Activated naive CD4-positive, alpha-beta T cell treated with anti-CD3 and anti-CD28 coated beads, Interleukin-2, amount 50 U/mL, for 16 hours (primary cell): ENCODE data around the gene RAI1.
A peak's percentile ranks its signal among the peaks of the same experiment; 100 is the strongest.
"Not testable (repeated sequence)": the region's sequence is repeated elsewhere in the genome, so short reads cannot be mapped to it uniquely, and the experiment has no call there.

Experiments used
- DNase-seq: peaks from one replicate; pipeline ENCODE4 v3.0.0-alpha.2; 2020

Gene RAI1

GRCh38 chr17:17807440-17807839 is 126.2 kb downstream of the RAI1 start:
- DNase-seq: no peak

- not testable (repeated sequence) for DNase-seq
Measured at GRCh38 chr17:17808200-17808599, 126.9 kb downstream of the RAI1 start.

DNA sequence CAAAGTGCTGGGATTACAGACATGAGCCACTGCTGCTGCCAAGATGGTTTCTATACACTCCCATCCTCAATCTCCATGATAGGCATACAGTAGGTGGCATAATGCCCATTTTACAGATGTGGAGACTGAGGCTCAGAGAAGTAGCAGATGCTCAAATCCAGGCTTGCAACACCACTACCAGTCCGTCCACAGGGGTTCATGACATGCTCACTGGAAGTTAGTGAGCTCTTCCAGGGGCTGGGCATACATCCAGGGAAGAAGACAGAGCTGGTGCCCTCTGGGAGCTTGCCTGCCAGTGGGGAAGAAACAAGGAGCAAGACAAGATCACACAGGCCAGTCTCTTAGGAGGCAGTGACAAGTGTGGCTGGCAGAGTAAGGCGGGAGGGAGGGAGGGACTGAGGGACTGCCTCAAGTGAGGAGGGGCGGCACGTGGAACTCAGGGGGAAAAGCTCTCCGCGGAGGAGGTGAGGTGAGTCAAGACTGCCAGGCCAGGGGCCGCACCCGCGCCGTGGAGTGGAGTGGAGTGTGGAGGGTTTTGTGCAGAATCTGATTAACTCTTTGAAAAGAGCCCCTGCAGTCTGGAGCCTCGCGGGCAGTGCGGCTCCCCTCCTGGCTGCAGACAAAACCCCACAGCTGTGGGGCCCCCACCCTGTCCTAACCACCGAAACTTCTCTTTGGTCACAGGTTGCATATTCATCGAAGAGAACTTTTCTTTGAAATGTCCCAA is 127.6 kb downstream of the RAI1 start:
- DNase-seq: no peak

DNA sequence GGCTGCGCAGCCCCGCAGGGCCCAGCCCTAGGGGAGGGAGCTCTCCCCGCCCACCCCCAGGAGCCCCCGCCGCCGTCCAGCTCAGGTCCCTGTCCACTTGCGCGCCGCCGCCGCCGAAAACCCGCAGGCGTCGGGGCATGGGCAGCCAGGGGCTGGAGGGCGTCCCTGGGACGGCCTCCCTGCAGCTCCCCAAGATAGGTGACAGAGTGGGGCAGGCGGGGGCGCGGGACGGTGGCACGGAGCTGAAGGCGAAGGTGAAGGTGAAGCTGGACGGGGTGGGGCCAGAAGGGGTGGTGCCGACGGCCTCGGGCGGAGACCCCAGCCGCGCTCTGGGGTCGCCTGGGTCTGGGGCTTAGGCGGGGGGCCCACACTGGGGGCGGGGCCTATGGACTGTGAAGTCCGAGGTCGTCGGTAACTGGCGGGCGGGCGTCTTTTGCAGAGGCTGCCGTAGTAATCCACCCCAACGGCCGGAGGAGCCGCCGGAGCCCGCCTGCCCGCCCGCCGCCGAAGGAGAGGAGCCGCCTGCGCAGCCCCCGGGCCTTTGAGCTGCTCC is 128.3 kb downstream of the RAI1 start:
- DNase-seq: no peak

DNA sequence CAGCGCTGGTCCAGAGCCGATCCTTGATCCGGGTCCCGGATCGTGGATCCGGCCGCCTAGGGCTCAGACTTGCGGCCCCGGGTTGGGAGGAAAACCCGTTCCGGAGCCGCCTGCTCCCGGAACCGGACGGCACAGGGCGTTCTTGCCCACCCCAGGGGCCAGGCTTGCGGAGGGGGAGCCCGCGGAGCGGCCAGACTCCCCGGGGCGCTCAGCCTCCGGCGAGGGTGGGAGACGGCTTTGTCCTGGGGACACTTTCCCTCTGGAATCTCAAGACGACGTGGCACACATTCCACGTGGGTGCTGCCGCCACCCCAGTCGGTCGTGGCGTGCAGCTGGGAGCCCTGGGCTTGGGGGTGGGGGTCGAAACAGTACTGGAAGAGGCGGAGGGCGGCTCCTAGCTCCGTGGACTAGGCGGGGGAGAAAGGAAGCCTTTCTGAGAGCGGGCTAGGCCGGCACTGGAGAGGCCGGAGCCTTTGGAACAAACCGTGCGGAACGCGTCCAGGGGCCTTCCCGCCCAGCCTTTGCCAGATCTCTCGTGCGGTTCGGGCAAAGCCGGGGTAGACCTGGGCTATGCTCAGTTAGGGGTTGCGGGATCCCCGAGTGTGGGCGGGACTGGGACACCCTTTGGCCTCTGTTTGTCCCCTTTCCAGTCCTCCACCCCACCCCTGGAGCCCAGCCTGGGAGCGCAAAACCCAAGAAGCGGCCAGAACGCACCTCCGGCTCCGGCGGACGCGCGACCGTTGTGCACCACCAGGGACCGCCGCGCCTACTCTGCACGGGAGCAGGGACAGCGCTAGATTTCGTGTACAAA is 129.0 kb downstream of the RAI1 start:
- DNase-seq: no peak

DNA sequence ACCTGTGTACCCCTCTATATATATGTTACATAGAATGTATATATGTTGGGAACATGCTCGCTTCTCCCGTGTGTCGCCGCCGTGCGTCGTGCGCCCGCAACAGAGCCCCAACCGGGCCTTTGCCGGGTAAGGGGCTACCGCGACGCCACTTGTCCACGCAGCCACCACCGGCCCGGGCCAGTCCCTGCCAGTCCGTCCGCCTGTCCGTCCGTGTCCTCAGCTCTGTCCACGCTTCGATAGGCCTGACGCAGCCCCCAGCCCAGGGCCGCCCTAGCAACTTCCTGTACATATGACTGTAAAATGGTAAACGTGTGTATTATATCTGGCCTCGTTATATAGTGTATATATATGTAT is 129.6 kb downstream of the RAI1 start:
- no peak for DNase-seq

- DNase-seq: no peak
Measured at GRCh38 chr17:17811381-17812210, 130.3 kb downstream of the RAI1 start.

- DNase-seq: peak; percentile 62
Measured at GRCh38 chr17:17812211-17813054, 131.2 kb downstream of the RAI1 start.

DNA sequence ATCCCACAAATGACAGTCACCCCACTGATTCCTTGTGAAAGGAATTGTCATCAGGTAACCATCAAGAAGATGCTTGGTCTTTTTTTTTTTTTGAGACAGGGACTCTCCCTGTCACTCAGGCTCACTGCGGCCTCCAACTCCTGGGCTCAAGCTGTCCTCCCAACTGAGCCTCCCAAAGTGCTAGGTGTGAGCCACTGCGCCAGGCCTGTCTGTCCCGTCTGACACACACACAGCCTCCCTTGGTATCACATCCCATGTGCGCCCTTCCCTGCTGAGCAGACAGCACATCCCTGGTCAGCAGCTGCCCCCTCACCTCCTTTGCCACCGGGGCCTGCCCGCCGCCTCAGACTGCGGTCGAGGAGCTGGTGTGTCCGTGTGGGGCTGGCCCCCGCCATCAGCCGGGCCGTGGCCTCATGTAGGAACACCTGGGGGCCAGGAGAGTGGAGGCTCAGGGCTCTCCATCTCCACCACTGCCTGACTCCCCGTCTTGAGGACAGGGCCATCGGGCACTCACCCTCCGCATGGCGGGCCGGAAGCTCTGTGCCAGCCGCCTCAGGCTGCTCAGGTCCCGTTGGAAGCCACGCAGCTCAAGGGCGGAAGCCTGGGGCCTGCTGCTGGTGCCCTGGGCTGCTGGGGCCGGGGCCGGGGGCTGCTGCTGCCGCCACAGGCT is 131.9 kb downstream of the RAI1 start:
- no peak for DNase-seq

DNA sequence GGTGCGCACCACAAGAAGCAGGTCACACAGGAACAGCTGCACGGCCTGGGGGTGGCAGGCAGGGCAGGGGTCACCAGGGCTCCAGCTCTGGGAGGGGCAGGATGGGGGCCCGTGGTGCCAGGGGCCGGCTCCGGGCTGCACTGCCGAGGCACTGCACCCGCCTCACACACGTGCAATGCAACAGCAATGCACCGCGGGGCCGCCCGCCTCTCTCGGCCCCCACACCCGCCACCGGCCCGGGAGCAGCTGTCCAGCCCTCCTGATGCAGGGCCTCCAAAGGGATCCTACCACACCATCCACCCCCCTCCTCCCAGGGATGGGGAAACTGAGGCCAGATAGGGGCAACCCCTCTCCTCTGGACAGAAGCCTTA is 132.5 kb downstream of the RAI1 start:
- DNase-seq: no peak

DNA sequence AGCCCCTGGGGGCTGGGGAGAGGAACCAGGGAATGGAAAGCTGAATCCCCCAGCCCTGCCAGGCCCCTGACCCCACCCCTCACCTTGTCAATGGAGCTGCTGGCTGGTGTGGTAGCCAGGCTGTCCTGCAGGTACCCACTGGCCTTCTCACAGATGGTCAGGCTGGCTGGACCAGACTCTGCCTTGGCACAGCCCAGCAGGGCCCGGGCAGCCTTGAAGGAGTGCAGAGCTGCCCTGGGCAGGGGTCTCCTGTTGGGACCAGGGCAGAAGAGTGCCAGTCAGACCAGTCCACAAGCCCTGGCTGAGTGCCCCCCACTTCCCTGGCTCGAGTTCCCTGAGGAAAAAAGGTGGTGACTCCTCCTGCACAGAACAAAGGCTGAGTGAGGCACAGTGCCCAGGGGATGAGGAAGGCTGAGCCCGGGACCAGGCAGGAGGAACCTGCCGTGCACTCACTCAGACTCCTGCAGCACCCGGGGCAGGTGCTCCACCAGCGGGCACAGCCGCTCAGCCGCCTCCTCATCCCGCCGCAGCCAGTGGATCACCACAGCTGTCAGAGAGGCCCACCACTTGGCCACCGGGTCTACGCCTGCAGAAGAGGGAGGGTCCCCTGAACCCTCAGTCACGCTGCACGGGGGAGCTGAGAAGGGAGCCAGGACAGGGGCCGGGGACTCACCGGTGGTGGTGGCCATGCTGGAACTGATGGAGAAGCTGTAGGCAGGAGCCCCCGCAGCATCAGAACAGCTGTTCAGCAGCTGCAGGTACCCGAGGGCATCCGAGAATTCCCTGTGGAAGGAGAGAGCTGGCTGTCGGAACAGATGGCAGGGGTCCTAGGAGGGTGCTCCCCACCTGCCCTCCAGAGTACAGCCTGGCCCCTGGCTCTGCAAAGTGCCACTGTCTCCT is 133.2 kb downstream of the RAI1 start:
- DNase-seq: no peak

DNA sequence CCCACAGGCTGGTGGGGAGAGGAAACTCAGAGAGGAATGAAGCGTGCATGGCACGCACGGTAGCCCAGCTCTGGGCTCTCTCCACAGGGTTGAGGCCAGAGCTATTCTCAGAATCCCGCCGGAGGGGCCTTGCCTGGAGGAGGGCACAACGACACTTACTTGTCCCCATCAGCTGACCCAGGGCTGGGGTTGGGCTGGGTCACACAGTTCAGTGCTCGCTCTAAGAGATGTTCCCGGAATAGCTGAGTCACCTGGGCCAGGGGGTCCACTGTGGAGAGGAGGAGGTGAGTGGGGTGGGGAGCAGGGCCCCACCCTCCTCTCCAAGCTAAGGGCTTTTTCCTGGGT is 133.8 kb downstream of the RAI1 start:
- DNase-seq: no peak

GRCh38 chr17:17815436-17816200 is 134.4 kb downstream of the RAI1 start:
- no peak for DNase-seq

DNA sequence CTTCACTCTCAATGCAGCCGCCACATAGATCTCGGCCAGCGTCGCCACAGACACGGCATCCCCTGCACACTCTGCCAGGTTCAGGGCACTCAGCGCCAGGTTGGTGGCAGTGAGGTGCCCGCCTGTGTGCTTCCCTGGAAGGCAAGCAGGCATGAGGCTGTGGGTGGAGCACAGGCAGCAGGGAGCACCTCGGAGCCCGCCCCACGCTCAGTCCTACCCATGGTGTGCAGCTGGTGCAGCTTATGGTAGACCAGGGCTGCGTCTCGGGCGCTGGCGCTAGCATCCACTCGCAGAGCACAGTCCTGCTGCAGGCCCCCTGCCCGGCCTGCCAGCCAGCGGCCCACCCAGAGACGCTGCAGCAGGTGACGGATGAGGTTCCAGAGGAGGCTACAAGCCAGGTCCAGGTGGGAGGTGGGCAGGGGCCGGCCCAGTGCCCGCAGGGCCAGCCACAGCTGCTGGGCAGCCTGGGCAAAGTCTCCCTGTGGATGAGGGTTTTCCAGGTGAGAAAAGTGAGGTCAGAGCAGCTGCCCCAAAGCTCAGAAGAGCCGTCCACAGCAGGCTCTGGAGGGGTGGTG is 135.1 kb downstream of the RAI1 start:
- DNase-seq: no peak

DNA sequence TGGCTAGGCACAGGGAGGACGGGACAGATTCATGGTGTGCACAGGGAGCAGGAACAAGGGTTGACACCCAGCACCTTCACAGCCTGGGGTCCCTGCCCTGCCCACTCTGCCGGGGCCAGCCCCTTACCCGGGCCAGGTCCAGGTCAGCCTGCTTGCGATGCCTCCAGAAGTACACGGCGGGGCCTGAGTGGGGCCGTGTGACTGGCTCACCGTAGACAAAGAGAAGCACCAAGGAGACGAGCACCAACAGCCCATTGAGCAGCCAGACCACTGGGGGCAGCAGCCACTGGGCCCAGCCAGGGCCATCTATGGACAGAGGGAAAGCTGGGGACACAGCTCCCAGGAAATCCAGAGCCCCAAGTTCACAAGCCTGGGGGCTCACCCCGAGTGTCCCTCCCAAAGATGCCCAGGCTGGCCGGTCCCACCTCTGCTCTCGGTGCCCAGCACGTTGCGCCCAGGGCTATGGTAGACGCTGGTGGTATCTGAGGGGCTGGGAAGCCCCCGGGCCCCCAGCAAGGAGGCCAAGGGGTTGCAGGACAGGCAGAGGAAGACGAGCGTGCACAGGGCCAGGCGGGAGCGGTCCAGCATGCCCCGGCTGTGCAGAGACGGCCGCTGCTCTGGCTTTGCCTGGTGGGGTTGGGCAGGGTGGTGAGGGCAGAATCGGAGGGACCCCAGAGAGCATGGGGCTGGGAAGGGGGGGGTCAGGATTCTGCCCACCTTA is 135.7 kb downstream of the RAI1 start:
- no peak for DNase-seq

DNA sequence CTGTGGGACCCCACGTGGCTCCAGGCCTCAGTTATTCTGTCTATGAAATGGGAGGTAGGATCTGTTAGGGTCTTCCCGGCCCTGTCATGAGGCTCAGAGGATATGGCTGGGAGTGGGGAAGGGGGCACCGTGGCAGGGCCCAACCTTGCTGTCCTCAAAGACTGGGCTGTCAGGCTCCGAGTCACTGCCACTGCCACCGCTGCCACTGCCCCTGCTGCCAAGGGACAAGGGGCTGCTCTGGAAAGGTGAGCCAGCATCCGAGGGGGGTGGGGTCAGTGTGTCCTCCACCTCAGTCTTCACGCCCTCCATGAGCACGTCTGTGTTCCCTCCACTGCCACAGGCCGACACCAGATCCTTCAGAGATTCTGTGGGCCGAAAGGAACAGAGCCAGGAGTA is 136.3 kb downstream of the RAI1 start:
- DNase-seq: no peak

DNA sequence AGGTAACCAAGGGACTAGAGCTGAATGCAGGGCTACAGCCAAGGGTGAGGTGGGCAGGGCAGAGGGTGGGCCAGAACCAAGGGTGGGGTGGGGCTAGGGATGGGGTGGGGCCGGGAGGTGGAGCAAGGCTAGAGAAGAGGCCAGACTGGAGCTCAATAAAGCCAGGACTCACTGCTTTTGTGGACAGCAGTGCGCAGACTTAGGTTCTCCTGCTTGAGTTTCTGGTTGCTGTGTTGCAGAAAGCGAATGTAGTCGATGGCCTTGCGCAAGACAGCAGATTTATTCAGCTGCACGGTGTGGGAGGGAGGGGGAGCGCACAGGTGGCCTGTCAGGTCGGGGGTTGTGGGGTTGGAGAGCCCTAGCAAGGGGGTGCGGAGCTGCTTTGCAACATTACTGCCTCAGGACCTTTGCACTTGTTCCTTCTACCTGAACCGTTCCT is 136.8 kb downstream of the RAI1 start:
- no peak for DNase-seq

DNA sequence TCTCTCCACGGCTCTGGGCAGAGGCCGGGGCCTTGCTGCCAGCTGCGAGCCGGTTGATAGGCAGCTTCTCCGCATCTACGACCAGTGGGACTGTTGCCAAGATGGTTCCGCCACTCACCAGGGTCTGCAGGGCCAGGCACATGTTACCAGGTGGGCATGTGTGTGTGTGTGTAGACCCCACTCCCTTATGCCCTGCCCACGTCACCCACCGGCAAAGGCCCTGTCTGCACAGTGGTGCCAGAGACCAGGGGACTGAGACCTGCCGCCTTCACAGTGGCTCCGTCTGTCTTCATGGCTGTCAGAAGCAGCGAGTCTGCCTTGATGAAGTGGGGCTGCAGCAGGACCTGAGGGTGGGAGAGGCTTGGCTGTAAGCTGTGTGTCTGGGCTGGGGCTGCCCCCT is 137.9 kb downstream of the RAI1 start:
- no peak for DNase-seq

GRCh38 chr17:17819561-17819995 is 138.3 kb downstream of the RAI1 start:
- peak; percentile 69 for DNase-seq
